GM12878 (cell line): Measurements from ENCODE around the gene ZNF304. TPM values are rescaled to one million over a fixed set of nuclear protein-coding genes. Genes with fewer than 3 reads are reported as not detected.

Source experiments
- ATAC-seq: fragments of 200-7000 bp; cut with Tn5 transposase; 3 replicates; pipeline ENCODE4 v1.9.1; 2020; ENCODE audit warnings: mild to moderate bottlenecking, moderate library complexity
- BruUV-seq: library from RNA; stranded (reverse); fragments of 400-500 nt; replicated peaks from 2 replicates; lab custom pipeline; 2021; lab: Mats Ljungman, UMichigan
- CTCF ChIA-PET: fragments of 300-600 bp; sonication (Branson Sonifier 250); formaldehyde crosslinking; extraction: SDS; loops from one replicate; lab custom pipeline; 2021; ENCODE audit warnings: inconsistent platforms; lab: Yijun Ruan, JAX
- POLR2A ChIA-PET: fragments of 350-600 bp; formaldehyde crosslinking; extraction: SDS; loops from one replicate; lab custom pipeline; 2021; ENCODE audit warnings: inconsistent platforms; lab: Charles Lee
- RAD21 ChIA-PET: fragments of 300-600 bp; sonication (Branson Sonifier 250); formaldehyde crosslinking; loops from one replicate; lab custom pipeline; 2023; ENCODE audit warnings: antibody characterized with exemption; ENCODE audit not compliant: unreplicated experiment; lab: Charles Lee
- SMC1A ChIA-PET: fragments of 300-600 bp; sonication (Branson Sonifier 250); formaldehyde crosslinking; loops from one replicate; lab custom pipeline; 2023; ENCODE audit not compliant: unreplicated experiment, uncharacterized antibody; lab: Charles Lee
- DNase-seq: peaks from one replicate; pipeline ENCODE4 v3.0.0-alpha.2; 2011; ENCODE audit warnings: low read depth, low spot score
- FAIRE-seq: peaks from 3 replicates; lab custom pipeline; 2011; peaks lifted over from hg19 to GRCh38; lab: Jason Lieb, UNC
- H2AFZ ChIP-seq: 2 replicates; pipeline ENCODE4 v1.6.0; 2011; ENCODE audit warnings: low read depth, low read length, control low read depth; ENCODE audit not compliant: control insufficient read depth
- H3K27ac ChIP-seq: 2 replicates; pipeline ENCODE4 v1.5.1; 2011; ENCODE audit warnings: control low read depth; ENCODE audit not compliant: control insufficient read depth, insufficient read depth
- H3K27me3 ChIP-seq, 2 experiments: replicated peaks in 1 of 2; 2 replicates each; pipeline versions ENCODE4 v1.6.0 to v1.6.1; 2011; ENCODE audit warnings: low read length in 1 of 2; ENCODE audit not compliant: control insufficient read depth in 2 of 2, insufficient read depth in 2 of 2
- H3K36me3 ChIP-seq, 2 experiments: 2 replicates each; pipeline ENCODE4 v1.5.1; 2011; ENCODE audit warnings: low read length in 1 of 2; ENCODE audit not compliant: control insufficient read depth in 2 of 2, insufficient read depth in 2 of 2
- H3K4me1 ChIP-seq: 2 replicates; pipeline ENCODE4 v1.6.1; 2011; ENCODE audit warnings: mild to moderate bottlenecking, low read length, moderate library complexity, mixed read lengths; ENCODE audit not compliant: control insufficient read depth, insufficient read depth
- H3K4me2 ChIP-seq: 2 replicates; pipeline ENCODE4 v1.6.0; 2011; ENCODE audit warnings: control low read depth; ENCODE audit not compliant: control insufficient read depth, insufficient read depth
- H3K4me3 ChIP-seq: fragments of 200-600 bp; sonication (generic); 2 replicates; pipeline ENCODE4 v1.5.1; 2016
- H3K79me2 ChIP-seq: 2 replicates; pipeline ENCODE4 v1.6.0; 2011; ENCODE audit warnings: low read length; ENCODE audit not compliant: control insufficient read depth, insufficient read depth
- H3K9ac ChIP-seq: 2 replicates; pipeline ENCODE4 v1.8.0; 2011; ENCODE audit warnings: low read length, control low read depth, mixed read lengths; ENCODE audit not compliant: control insufficient read depth, insufficient read depth
- H3K9me3 ChIP-seq: replicated peaks from 3 replicates; pipeline ENCODE4 v1.5.1; 2011; ENCODE audit warnings: mild to moderate bottlenecking, low read length; ENCODE audit not compliant: control insufficient read depth, insufficient read depth
- H4K20me1 ChIP-seq: 2 replicates; pipeline ENCODE4 v1.6.0; 2011; ENCODE audit not compliant: control insufficient read depth, insufficient read depth
- ATF7 ChIP-seq: fragments of 450-650 bp; IDR thresholded peaks from 2 replicates; pipeline ENCODE4 v1.6.1; 2016; ENCODE audit warnings: low read depth, mild to moderate bottlenecking
- BRCA1 ChIP-seq: IDR thresholded peaks from 2 replicates; pipeline ENCODE4 v1.6.1; 2011; ENCODE audit warnings: low read depth, low read length, improper control_type of control experiment
- CHD4 ChIP-seq: fragments of 200-600 bp; sonication (generic); IDR thresholded peaks from 2 replicates; pipeline ENCODE4 v1.6.1; 2016; ENCODE audit warnings: mild to moderate bottlenecking
- DPF2 ChIP-seq: fragments of 450-650 bp; IDR thresholded peaks from 2 replicates; pipeline ENCODE4 v1.6.1; 2017; ENCODE audit warnings: mild to moderate bottlenecking
- GABPA ChIP-seq: IDR thresholded peaks from 2 replicates; pipeline ENCODE4 v1.6.1; 2014; ENCODE audit warnings: antibody characterized with exemption, low read depth, mild to moderate bottlenecking, inconsistent platforms
- HDAC6 ChIP-seq: fragments of 200-600 bp; sonication (generic); IDR thresholded peaks from one replicate; pipeline ENCODE4 v1.8.0; 2017; ENCODE audit warnings: antibody characterized with exemption; ENCODE audit not compliant: unreplicated experiment
- KAT2A ChIP-seq: conservative IDR thresholded peaks from 2 replicates; pipeline ENCODE4 v1.6.1; 2011; ENCODE audit warnings: low read depth, low read length; ENCODE audit not compliant: control insufficient read depth
- SMAD1 ChIP-seq: fragments of 450-650 bp; IDR thresholded peaks from 2 replicates; pipeline ENCODE4 v1.6.1; 2018; ENCODE audit warnings: mild to moderate bottlenecking, low read depth; ENCODE audit not compliant: partially characterized antibody
- ZBTB40 ChIP-seq: fragments of 450-650 bp; IDR thresholded peaks from 2 replicates; pipeline ENCODE4 v1.6.1; 2016; ENCODE audit warnings: mild to moderate bottlenecking, moderate library complexity, borderline replicate concordance
- ZNF592 ChIP-seq: fragments of 450-650 bp; IDR thresholded peaks from 2 replicates; pipeline ENCODE4 v1.6.1; 2017; ENCODE audit warnings: mild to moderate bottlenecking, moderate library complexity
- WGBS: methylation state at CpG from one replicate; pipeline ENCODE4 v1.1.6; 2016; ENCODE audit warnings: low lambda C conversion rate; ENCODE audit not compliant: insufficient replicate concordance, insufficient coverage; ENCODE audit errors: missing lambda C conversion rate; 5-methylcytosine and 5-hydroxymethylcytosine counted together
- in situ Hi-C: fragments of 300-500 bp; cut with MboI; formaldehyde crosslinking; loops from 9 replicates; pipeline ENCODE4 v1.14.3; 2018; ENCODE audit warnings: mixed read lengths
- intact Hi-C: fragments of 100-400 bp; cut with micrococcal nuclease; formaldehyde crosslinking; loops from one replicate; pipeline ENCODE4 v1.14.2; 2022; ENCODE audit not compliant: unreplicated experiment
- polyA plus RNA-seq, 11 experiments: library from polyadenylated mRNA; depleted of rRNA in 4 of 11; unstranded in 6 of 11; stranded (reverse) in 5 of 11; fragments of >200 nt; fragmentation: Nextera tagmentation in 4 of 11; fragmentation: Illumina TruSeq in 1 of 11; extraction: Ambion mirVana in 4 of 11; extraction: Trizol in 1 of 11; gene quantifications; 1 replicate in 1 of 11; 2 replicates in 10 of 11; pipeline versions ENCODE4 v1.2.1 to v1.2.3, GENCODE V29; 2011 to 2016; ENCODE audit warnings: inconsistent platforms in 2 of 11, missing spikeins in 2 of 11, low read depth in 1 of 11
- total RNA-seq, 4 experiments: library from RNA; depleted of rRNA in 3 of 4; stranded (reverse); fragments of >200 nt in 3 of 4; fragmentation: Illumina TruSeq in 1 of 4; extraction: Trizol in 1 of 4; gene quantifications; 2 replicates each; pipeline versions ENCODE4 v1.2.1 to v1.2.3, GENCODE V29; 2013 to 2021

Gene ZNF304
- total and polyA plus RNA-seq, 10 of the 15 experiments (the other 5 are each of a cell fraction or from before 2014, with no cell fraction given), result 1.1 to 11.6 (median 6.9) TPM

GRCh38 chr19:57327993-57328392 is 23.1 kb upstream of the ZNF304 start:
- Histone ChIP-seq H2AFZ (no peak overlapping the region), H3K9me3 (peaks cover 4% of the 10 kb centered on the region), H3K9ac (no peak overlapping the region), H3K4me3 (no peak overlapping the region), H4K20me1 (no peaks in the 10 kb centered on the region), H3K36me3 (peaks cover 13 to 35% of the 10 kb centered on the region in 2 experiments), H3K27me3 (no peaks in the 10 kb centered on the region), H3K27ac (no peak overlapping the region), H3K4me1 (no peaks in the 10 kb centered on the region), H3K79me2 (no peaks in the 10 kb centered on the region; the same call in none of the 2 replicates), H3K4me2 (no peak overlapping the region)
- intact Hi-C loops, result no loop called here
- POLR2A ChIA-PET, result no interaction called here
- TF ChIP-seq HDAC6, result no peak
- SMC1A ChIA-PET, result no interaction called here
- DNase-seq, result no peak
- no peak for ATAC-seq
- RAD21 ChIA-PET, result no interaction called here
- in situ Hi-C loops, result no loop called here
- BruUV-seq, result no TSS peak
- WGBS, result 98% methylated on average over 8 of the region's 8 CpGs
- CTCF ChIA-PET, result no interaction called here
- FAIRE-seq, result no peak

- Histone ChIP-seq H3K36me3 (no peaks in the 10 kb centered on the region; a peak in 1 of 4 replicates), H3K27me3 (no peaks in the 10 kb centered on the region), H3K4me3 (no peak overlapping the region), H3K4me1 (no peaks in the 10 kb centered on the region), H3K4me2 (no peak overlapping the region), H3K9ac (no peak overlapping the region), H3K9me3 (no peaks in the 10 kb centered on the region; the same call in 2 of the 3 replicates), H4K20me1 (no peaks in the 10 kb centered on the region), H3K79me2 (no peaks in the 10 kb centered on the region), H2AFZ (no peak overlapping the region), H3K27ac (no peak overlapping the region)
- ChIA-PET CTCF (interaction anchor here (1.3 kb wide), 1 partner anchor 10 kb away, joined by 4 read pairs; no protein-coding TSS in a partner anchor), RAD21 (no interaction called here), POLR2A (no interaction called here), SMC1A (interaction anchor here (1.2 to 1.4 kb wide), 2 partner anchors 17 to 56 kb away, joined by 3 read pairs; partner anchors contain the start of genes ZNF304 and ZNF548)
- intact Hi-C loops (no loop called here), in situ Hi-C loops (no loop called here)
- no peak for DNase-seq
- FAIRE-seq, result no peak
- no TSS peak for BruUV-seq
- no peak for ATAC-seq
- 100% methylated on average over 4 of the region's 4 CpGs for WGBS
- TF ChIP-seq ZNF592 (no peak), ZBTB40 (no peak), CHD4 (no peak), SMAD1 (no peak), ATF7 (no peak), GABPA (no peak), DPF2 (no peak), KAT2A (no peak), BRCA1 (no peak)
Observed at GRCh38 chr19:57334191-57334590, 16.9 kb upstream of the ZNF304 start.
